ENCODE data around the gene ATP5PO. TPM values are rescaled to one million over a fixed set of nuclear protein-coding genes. Genes with fewer than 3 reads are reported as not detected.

ATP5PO gene
- total RNA-seq, 1 experiment from 2014 or later: 190 TPM

GRCh38 chr21:33872881-33873515 lies 42.6 kb downstream of the ATP5PO start:
- Histone ChIP-seq H3K4me1 (ENCODE audit: control insufficient read depth, insufficient read depth, low read length) (no peaks in the 10 kb centered on the region), H3K36me3 (ENCODE audit: control insufficient read depth, insufficient read depth, low read length) (no peaks in the 10 kb centered on the region), H3K9me3 (ENCODE audit: control insufficient read depth, insufficient read depth, low read depth, low read length) (no peaks in the 10 kb centered on the region), H3K4me3 (ENCODE audit: low read depth in 2 of 2, low read length in 2 of 2) (no peak overlapping the region), H3K27ac (ENCODE audit: low read length) (no peak overlapping the region), H3K27me3 (ENCODE audit: control insufficient read depth, insufficient read depth, low read length) (no peaks in the 10 kb centered on the region)
- intact Hi-C loops (cut with micrococcal nuclease; ENCODE audit: unreplicated experiment): no loop called here
- in situ Hi-C loops (cut with HindIII; ENCODE audit: low pct_unique_long_range_greater_than_20kb, low sequenced_read_pairs): no loop called here
- no TSS peak for BruUV-seq (replicated peaks)
- DNase-seq (ENCODE audit: low read depth, low spot score) (no peak), ATAC-seq (no peak)
- ChIA-PET POLR2A (no interaction called here), CTCF (no interaction called here)
- no peak for TF ChIP-seq POLR2AphosphoS5 (IDR thresholded peaks at IDR 0.05; ENCODE audit: low read depth, low read length)
- TF ChIP-seq, protein P1, sequence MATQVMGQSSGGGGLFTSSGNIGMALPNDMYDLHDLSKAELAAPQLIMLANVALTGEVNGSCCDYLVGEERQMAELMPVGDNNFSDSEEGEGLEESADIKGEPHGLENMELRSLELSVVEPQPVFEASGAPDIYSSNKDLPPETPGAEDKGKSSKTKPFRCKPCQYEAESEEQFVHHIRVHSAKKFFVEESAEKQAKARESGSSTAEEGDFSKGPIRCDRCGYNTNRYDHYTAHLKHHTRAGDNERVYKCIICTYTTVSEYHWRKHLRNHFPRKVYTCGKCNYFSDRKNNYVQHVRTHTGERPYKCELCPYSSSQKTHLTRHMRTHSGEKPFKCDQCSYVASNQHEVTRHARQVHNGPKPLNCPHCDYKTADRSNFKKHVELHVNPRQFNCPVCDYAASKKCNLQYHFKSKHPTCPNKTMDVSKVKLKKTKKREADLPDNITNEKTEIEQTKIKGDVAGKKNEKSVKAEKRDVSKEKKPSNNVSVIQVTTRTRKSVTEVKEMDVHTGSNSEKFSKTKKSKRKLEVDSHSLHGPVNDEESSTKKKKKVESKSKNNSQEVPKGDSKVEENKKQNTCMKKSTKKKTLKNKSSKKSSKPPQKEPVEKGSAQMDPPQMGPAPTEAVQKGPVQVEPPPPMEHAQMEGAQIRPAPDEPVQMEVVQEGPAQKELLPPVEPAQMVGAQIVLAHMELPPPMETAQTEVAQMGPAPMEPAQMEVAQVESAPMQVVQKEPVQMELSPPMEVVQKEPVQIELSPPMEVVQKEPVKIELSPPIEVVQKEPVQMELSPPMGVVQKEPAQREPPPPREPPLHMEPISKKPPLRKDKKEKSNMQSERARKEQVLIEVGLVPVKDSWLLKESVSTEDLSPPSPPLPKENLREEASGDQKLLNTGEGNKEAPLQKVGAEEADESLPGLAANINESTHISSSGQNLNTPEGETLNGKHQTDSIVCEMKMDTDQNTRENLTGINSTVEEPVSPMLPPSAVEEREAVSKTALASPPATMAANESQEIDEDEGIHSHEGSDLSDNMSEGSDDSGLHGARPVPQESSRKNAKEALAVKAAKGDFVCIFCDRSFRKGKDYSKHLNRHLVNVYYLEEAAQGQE (IDR thresholded peaks at IDR 0.05; ENCODE audit: insufficient read depth in 1 of 2, low read depth in 2 of 2, low read length in 1 of 2): no peak
- TF ChIP-seq SIN3A (IDR thresholded peaks at IDR 0.05; ENCODE audit: borderline replicate concordance, insufficient read depth, low read depth, low read length): no peak
- TF ChIP-seq, protein P2, sequence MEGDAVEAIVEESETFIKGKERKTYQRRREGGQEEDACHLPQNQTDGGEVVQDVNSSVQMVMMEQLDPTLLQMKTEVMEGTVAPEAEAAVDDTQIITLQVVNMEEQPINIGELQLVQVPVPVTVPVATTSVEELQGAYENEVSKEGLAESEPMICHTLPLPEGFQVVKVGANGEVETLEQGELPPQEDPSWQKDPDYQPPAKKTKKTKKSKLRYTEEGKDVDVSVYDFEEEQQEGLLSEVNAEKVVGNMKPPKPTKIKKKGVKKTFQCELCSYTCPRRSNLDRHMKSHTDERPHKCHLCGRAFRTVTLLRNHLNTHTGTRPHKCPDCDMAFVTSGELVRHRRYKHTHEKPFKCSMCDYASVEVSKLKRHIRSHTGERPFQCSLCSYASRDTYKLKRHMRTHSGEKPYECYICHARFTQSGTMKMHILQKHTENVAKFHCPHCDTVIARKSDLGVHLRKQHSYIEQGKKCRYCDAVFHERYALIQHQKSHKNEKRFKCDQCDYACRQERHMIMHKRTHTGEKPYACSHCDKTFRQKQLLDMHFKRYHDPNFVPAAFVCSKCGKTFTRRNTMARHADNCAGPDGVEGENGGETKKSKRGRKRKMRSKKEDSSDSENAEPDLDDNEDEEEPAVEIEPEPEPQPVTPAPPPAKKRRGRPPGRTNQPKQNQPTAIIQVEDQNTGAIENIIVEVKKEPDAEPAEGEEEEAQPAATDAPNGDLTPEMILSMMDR (IDR thresholded peaks at IDR 0.05): no peak
- TF ChIP-seq TCF7L2 (IDR thresholded peaks at IDR 0.05; ENCODE audit: low read depth, low read length): no peak

- BruUV-seq (replicated peaks): no TSS peak
- ChIA-PET POLR2A (interaction anchor here (0.6 to 0.7 kb wide), 2 partner anchors 30 to 219 kb away, joined by 6 to 10 read pairs; no protein-coding TSS in a partner anchor), CTCF (no interaction called here)
- TF ChIP-seq, protein P2 (IDR thresholded peaks at IDR 0.05): no peak
- TF ChIP-seq, protein P1 (IDR thresholded peaks at IDR 0.05; ENCODE audit: insufficient read depth in 1 of 2, low read depth in 2 of 2, low read length in 1 of 2): no peak
- TF ChIP-seq TCF7L2 (IDR thresholded peaks at IDR 0.05; ENCODE audit: low read depth, low read length): no peak
- Histone ChIP-seq H3K4me3 (ENCODE audit: low read depth in 2 of 2, low read length in 2 of 2) (no peak overlapping the region), H3K27me3 (ENCODE audit: control insufficient read depth, insufficient read depth, low read length) (no peaks in the 10 kb centered on the region), H3K4me1 (ENCODE audit: control insufficient read depth, insufficient read depth, low read length) (no peaks in the 10 kb centered on the region), H3K27ac (ENCODE audit: low read length) (no peak overlapping the region), H3K9me3 (ENCODE audit: control insufficient read depth, insufficient read depth, low read depth, low read length) (no peaks in the 10 kb centered on the region), H3K36me3 (ENCODE audit: control insufficient read depth, insufficient read depth, low read length) (no peaks in the 10 kb centered on the region)
- no peak for ATAC-seq
- intact Hi-C loops (cut with micrococcal nuclease; ENCODE audit: unreplicated experiment): no loop called here
- in situ Hi-C loops (cut with HindIII; ENCODE audit: low pct_unique_long_range_greater_than_20kb, low sequenced_read_pairs): no loop called here
- DNase-seq (ENCODE audit: low read depth, low spot score): no peak
These were observed 44.4 kb downstream of the ATP5PO start for GRCh38 chr21:33871171-33871570.
